GM12864 (cell line): Measurements from ENCODE around the gene CLDND2.

Experiments used
- DNase-seq: peaks from one replicate; pipeline ENCODE4 v3.0.0-alpha.2; 2011; ENCODE audit warnings: low read depth
- H3K4me3 ChIP-seq: 2 replicates; pipeline ENCODE4 v1.5.1; 2011; ENCODE audit warnings: mild to moderate bottlenecking, low read depth, low read length, control low read depth
- TF ChIP-seq, protein P1 (sequence below): IDR thresholded peaks from 2 replicates; pipeline ENCODE4 v1.5.1; 2011; ENCODE audit warnings: low read depth, mild to moderate bottlenecking, moderate library complexity, low read length, control low read depth, inconsistent platforms; ENCODE audit errors: missing control alignments

CLDND2 gene

DNA sequence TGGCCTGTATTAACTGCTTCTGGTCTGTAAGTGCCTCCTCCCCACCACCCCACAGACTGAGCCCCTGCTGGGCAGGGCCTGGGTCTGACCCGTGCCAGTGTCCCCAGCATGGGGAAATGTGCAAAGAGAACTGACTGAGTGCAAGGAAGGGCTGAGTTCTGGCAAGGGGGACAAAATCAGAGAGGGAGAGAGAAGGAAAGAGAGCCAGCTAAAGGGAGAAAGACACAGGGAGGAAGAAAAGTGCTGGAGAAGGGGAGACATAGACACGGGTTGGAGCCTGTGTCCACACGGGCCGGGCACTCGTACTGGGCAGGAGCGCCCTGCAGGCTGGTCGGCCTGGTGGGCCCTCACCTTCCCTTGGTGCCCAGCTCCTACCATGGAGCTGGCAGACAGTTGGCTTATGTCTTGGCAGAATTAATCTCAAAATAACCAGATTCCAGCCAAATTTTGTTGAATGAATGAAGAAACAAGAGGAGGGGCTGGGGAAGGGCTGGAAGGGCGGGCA lies 2.4 kb upstream of the CLDND2 start:
- no peak for DNase-seq
- TF ChIP-seq, protein P1, sequence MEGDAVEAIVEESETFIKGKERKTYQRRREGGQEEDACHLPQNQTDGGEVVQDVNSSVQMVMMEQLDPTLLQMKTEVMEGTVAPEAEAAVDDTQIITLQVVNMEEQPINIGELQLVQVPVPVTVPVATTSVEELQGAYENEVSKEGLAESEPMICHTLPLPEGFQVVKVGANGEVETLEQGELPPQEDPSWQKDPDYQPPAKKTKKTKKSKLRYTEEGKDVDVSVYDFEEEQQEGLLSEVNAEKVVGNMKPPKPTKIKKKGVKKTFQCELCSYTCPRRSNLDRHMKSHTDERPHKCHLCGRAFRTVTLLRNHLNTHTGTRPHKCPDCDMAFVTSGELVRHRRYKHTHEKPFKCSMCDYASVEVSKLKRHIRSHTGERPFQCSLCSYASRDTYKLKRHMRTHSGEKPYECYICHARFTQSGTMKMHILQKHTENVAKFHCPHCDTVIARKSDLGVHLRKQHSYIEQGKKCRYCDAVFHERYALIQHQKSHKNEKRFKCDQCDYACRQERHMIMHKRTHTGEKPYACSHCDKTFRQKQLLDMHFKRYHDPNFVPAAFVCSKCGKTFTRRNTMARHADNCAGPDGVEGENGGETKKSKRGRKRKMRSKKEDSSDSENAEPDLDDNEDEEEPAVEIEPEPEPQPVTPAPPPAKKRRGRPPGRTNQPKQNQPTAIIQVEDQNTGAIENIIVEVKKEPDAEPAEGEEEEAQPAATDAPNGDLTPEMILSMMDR: no peak
- no peak overlapping the region for H3K4me3 ChIP-seq

DNA sequence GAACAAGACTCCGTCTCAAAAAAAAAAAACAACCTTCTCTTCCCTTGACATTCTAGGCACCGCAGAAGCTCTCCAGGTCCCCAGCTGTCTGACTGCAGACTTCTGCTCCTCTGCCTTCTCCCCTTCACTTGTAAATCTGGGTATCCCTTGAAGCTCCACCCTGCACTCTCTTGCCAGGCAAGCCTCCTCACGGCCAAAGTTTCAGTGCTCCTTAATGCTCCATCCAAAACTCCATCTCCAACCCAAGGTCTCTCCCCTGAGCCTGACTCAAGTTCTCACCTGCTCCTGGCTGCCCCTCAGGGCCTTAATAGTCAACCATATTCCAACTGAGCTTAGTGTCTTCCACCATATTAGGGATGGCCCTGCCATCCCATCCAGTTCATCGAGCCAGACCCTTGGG lies 1.4 kb upstream of the CLDND2 start:
- no peak for DNase-seq
- TF ChIP-seq, protein P1: no peak
- no peak overlapping the region for H3K4me3 ChIP-seq

DNA sequence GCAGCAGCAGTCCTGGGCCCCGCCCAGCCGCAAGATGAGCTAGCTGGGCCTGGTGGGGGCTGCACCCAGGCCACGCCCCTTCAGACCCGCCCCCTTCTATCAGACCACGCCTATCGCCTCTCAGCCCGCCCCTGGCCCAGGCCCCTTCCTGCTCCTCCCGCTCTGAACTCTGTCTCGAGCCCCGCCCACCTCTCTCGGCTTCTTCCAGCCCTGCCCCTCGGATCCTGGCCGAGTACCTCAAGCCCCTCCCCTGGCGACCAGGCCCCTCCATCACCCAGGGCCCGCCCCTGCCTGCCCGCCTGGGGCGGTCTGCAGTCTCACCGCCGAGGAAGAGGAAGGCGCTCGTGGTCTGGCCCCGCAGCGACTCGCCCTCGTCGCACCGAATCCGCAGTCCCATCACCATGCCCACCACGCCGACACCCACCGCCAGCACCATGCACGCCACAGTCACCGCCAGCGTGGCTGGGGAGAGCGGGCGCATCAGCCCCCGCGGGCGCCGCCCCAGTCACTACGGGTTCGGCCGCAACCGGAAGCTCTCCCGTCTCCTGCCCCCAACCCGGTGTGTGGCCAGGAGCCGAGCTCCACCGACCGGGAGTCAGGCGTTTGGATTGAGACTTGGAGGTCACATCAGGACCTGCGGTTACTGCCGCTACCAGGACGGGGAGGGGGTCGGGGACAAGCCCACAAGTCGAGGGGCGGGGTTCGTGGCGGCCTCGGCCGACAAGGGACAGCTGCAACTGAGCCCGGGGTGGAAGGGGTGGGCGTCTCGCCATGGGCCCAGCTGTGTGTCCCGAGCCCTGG lies 1.0 kb downstream of the CLDND2 start:
- peak overlapping the region; percentile 73 for H3K4me3 ChIP-seq
- TF ChIP-seq, protein P1: no peak
- peak; percentile 93 for DNase-seq

DNA sequence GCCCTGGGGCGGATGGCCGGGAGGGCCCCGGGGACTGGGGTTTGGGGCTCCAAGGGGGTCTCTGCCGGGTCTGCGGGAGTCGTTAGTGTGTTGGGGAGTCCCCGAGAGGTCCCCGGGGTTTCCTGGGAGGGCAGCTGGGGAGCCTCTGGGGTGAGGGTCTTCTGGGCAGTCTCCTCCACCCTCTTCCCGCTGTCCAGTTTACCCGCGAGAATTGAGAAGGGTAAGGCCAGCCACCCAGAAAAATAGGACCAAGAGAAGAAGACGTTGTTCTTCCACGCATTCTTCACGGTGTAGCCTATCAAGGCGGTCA lies 1.6 kb downstream of the CLDND2 start:
- H3K4me3 ChIP-seq: peak overlapping the region; percentile 73
- no peak for DNase-seq
- TF ChIP-seq, protein P1: no peak

GRCh38 chr19:51366389-51367254 lies 2.2 kb downstream of the CLDND2 start:
- peak overlapping the region; percentile 73 for H3K4me3 ChIP-seq
- DNase-seq: peak; percentile 92
- TF ChIP-seq, protein P1: no peak

GRCh38 chr19:51365965-51366388 lies 2.8 kb downstream of the CLDND2 start, which contains the start of gene ETFB:
TSS of gene ETFB (minus strand) at chr19:51366388. CDS start at chr19:51366326, 62 bp downstream.
- TF ChIP-seq, protein P1: no peak
- peak within 1 kb of the TSS; percentile 73 for H3K4me3 ChIP-seq
- DNase-seq: no peak
